Inflammatory macrophage (primary cell): ENCODE results near the gene PLEKHA7.

Experiments used
- DNase-seq, 2 donors: peaks; one replicate each; pipeline ENCODE4 v3.0.0-alpha.2; 2020 to 2022

Gene PLEKHA7

DNA sequence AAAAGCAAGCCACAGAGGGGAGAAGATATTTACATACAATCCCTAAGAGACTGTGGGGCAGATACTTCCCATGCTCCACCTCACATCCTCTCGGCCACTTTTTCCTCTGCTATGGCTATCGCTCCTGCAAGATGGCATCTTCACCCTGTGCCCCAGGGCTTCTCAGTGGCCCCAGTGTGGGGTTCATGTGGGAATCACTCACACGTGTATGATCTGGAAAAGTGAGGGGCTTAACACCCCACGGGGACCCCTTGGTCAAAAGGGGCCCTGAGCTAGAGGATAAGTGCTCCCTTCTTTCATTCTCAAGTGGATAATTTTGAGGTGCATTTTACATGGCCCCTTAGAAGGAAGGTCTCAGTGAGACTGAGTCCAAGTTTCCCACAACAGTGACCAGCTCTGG, 247.1 kb downstream of the PLEKHA7 start:
- no peak for DNase-seq

DNA sequence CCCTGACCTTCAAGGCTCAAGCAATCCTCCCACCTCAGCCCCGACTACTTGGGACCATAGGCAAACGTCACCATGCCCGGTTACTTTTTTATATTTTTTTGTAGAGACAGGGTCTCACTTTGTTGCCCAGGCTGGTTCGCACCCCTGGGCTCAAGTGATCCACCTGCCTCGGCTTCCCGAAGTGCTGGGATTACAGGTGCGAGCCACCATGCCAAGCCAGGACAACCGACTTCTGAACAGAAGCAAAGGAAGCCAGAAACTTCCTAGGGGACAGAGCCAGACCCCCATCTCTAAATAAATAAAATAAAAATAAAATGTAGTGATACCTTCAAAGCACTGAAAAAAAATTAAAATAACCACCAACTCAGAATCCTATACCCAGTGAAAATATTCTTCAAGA, 249.3 kb downstream of the PLEKHA7 start:
- no peak for DNase-seq

DNA sequence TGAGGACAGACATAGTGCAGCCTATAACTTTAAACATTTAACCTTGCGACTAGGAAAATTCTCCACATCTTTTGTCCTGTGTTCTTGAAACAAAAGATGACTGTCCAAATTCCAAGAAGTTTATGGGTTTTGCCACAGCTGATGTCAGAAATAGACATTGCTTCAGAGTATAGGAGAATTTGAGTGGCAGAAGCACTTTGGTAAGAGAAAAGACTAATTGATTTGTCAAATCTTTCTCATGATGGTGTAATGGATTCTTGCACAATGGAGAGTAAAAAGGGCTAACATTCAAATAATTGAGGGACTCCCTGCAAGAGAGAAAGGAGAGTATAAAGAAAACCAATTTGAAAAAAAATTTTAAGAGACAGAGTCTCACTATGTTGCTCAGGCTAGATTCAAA, 250.5 kb downstream of the PLEKHA7 start:
- no peak for DNase-seq

DNA sequence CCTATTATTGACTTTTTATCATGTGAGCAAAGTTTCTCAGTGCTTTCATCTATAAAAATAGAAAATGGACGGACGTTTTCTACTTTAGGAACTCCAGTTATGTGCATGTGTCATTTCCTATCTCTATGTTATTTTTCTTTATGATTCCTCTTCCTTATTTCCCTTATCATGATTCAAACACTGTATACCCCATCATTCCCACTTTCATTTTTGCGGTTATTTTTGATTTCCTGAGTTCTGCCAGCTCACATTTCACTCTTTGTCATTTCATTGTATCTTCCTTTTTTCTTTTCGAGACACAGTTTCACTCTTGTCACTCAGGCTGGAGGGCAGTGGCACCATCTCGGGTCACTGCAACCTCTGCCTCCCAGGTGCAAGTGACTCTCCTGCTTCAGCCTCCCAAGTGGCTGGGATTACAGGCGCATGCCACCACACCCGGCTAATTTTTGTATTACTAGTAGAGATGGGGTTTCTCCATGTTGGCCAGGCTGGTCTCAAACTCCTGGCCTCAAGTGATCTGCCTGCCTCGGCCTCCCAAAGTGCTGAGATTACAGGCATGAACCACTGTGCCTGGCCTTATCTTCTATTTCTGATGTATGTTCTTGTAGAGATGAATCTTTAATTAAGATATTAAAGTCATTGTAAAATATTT, 254.2 kb downstream of the PLEKHA7 start:
- no peak for DNase-seq

DNA sequence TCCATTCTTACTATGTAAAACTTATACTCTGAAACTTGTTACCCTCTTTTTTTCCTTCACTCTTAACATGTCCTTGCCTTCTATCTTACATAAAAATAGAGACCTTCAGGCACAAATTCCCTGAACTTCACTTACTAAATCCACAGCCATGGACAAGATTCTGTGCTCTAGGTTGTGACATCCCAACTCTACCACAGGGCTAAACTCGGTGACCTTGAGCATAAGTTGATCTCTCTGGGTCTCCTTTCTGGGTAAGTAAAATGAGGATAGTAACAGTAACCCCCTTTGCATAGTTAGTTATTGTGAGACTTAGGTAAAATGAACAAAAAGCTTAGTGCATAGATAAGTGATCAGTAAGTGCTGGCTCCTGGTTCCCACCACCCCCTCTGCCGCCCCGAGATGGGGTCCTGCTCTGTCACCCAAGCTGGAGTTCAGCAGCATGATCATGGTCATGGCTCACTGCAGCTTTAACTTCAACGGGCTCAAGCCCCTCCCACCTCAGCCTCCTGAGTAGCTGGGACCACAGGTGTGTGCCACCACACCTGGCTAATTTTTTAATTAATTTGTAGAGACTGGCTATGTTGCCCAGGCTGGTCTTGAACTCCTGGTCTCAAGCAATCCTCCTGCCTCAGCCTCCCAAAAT, 255.7 kb downstream of the PLEKHA7 start:
- DNase-seq = no peak

DNA sequence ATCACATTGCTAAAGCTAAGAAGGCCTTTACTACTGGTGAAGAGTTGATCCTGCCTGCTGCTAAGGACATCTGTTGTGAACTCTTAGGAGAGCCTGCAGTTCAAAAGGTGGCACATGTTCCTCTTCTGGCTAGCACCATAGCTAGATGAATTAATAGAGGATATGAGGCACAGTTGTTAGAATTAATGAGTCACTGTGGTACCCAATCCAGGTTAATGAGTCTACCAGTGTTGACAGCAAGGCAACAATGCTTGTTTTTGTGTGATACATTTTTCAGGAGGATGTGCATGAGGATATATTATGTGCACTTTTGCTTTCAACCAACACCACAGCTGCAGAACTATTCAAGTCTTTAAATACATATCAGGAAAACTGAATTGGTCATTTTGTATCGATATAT, 263.8 kb downstream of the PLEKHA7 start:
- DNase-seq = no peak

DNA sequence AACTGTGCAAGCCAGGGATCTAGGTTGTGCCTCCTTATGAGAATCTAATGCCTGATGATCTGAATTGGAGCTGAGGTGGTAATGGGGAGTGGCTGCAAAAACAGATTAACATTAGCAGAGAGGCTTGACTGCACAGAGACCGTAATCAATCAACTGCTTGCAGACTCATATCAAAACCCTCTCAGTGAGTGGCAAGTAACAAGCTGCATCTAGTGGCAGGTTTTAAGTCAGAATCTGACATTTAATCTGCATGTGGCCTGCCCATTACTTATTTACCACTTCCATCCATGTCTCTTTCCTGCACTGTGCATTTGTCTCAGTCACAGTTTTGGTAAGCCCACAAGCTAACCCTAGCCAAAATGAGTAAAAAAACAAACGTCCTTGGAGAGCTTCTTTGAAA, 264.5 kb downstream of the PLEKHA7 start:
- DNase-seq = no peak

DNA sequence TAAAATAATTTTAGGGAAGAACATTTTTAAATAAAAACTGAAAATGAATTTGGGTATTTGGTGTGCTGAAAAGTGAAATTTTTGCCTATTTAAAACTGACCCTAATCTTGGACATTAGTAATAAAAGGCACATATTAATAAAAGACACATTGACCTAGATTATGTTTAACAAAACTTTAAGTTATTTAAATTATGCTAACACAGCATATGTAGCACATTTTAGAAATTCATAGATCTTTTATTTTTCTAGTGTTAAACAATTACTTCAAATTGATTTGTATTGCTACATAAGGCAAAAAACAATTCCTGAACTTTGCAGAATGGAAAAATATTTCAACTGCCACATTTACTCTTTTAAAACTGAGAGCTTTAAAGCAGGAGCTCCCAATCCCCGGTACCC, 265.1 kb downstream of the PLEKHA7 start:
- DNase-seq = no peak

DNA sequence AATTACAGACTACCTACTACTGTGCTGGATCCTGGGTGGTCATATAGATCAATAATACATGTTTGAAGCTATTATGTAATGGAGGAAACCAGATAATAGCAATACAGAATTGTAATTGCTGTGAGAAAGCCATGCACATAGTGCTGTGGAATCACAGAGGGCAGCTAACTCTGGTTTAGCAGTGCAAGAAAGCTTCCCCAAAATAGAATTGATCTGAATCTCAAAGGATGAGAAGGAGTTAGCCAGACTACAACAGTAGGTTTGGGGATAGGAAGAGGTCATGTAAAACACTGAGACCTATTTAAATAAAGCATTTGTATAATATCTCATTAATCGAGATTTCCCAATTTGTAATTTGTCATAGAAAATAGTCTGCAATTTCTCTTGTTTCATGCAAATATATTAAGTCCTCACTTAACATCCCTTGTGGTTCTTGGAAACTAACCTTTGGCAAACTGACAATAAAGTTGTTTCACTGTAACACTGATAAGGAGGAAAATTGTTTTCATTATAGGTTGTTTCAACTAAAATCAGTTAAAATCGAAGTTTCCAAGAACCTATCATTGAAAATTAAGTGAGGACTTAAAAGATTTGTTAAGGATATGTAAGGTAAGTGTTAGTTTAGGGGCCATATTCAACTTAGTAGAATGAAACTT, 268.1 kb downstream of the PLEKHA7 start:
- DNase-seq = no peak

DNA sequence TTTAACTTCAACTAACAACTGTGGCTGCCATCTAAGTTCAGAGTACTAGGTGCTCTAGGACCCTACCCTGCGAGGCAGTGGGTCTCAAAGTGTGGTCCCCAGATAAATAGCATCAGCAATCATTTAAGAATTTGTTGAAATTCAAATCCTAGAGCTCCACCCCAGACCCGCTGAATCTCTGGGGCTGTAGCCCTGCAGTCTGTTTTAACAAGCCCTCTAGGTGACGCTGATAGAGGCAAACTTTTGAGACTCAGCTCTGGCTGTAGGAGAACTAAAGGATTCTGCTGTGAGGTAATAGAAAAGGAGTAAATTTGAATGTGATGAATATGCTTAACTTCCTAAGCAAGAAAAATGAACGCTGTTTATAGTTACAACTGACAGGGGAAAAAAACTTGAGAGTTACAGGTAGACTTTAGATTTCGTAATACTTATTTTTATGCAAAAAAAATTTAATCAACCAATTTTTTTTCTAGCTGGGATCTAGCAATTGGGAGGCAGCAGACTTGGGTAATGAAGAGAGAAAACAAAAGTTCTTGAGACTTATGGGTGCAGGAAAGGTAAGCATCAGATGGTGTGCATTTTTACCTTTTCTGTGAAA, 270.0 kb downstream of the PLEKHA7 start:
- no peak for DNase-seq

DNA sequence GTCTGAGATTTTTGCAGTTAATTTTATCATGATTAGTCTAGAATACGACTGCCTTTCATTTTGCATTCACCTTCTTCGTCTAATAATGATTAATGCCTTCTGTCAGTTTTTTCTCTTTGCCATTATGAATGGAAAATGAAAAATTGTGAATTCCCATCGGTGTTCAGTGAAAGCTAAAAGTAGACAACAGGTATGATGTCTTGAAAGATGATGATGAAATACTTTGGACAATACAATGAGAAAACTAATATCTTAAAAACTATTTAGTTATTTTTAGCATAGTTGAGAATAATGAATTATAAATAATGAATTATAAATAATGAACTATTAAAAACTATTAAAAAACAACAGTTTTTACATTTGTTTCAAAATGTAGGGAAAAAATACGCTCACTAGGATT, 270.7 kb downstream of the PLEKHA7 start:
- no peak for DNase-seq

DNA sequence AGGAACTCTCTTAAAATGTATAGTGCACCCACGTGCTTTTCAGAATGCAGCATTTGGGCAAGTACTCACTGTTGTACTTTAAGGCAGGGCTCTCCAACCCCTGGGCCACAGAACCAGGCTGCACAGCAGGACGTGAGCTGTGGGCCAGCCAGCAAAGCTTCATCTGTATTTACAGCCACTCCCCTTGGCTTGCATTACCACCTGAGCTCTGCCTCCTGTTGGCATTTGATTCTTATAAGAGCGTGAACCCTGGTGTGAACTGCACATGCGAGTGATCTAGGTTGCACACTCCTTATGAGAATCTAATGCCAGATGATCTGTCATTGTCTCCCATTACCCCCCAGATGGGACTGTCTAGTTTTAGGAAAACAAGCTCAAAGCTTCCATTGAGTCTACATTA, 272.7 kb downstream of the PLEKHA7 start:
- DNase-seq = peak in 1 of 2 donors; percentile 22

DNA sequence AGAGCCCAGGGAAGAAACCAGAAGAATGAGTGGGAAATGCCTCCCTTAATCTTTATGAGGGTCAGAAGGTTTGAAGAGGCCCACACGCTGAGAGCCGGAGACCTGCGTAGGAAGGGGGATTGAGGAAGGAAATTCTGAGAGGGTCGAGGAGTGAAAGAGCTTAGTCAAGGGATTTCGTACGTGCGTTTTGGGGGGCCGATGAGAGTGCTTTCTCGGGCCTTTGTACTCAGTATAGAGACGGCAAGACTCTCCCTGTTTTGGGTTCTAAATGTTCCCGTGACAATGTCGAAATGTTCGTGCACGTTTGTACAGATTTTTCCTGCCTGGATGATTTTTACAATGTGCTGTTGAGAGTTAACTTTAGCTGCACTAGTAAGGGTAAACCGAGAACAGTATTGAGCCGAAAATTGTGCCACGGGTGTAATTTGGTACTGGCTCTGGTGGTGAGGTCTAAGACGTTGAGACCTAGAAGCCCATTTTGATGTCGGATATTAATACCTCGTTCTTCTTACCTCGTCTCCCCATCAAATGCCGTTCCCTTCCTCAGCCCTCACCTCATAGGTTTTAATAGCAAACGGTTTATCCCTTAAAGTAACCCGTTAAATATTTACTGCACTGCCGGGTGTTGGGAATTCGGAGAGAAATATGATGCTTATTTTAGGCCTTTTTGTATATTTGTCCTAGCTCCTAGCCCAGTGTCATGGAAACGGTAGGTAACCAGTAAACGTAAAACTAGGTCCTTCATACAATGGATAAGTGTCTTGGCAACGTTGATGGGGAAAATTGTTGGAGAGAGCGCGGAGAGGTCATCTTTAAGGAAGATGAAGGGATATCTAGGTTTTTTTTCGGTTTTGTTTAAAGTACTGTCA, 275.0 kb downstream of the PLEKHA7 start:
- peak; percentile 52 to 64 for DNase-seq

DNA sequence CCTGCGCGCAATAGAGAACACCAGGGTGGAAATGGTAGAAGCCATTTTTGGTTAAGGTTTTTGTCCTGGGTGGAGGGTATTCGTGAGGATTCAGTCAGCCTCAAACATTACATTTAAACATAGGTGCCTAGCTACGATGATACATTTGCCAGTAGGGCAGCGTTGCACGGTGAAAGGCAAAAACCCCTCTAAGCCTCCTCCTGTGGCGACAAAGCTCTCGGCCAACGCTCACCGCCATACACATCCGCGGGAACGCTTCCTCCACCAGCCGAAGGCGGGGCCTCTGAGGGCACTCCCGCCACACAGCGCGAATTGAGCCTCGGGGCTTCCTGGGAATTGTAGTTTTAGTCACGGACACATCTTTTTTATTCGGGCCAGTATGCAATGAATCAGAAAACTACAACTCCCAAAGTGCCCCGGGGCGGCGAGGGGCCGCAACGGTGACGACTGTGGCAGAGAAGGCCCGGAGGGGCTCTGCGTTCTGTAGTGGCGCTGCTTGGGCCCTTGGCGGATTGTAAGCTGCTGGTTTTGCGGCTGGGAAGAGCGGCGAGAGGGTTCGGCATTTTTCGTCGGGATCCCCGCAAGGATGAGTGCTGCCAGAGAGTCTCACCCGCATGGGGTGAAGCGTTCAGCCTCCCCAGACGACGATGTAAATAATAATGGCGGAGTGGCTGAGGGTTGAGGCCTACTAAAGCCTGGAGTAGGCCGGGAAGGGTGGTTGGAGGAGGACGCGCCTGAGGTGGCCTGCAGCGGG, 275.8 kb downstream of the PLEKHA7 start, which contains the start of gene C11orf58:
Gene C11orf58 (plus strand): TSS at position 455 of the 754 bp plus-strand sequence. CDS start 132 bp downstream, at position 587.
- peak; percentile 97 for DNase-seq

DNA sequence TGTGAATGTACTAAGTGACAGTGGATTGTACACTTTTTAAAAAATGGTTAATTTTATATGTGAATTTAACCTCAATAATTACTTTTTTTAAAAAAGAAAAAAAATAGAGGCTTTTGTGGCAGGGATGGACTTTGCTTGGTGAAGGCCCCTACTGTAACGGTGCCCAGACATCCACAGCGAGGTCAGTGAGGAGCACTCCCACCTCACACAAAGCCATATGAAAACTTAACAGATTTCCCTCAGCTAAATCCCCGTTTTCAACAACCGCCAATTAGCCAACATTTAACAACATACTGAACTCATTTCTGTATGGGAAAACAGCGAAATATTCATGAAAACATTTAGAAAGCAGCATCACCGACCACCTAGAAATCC, 276.4 kb downstream of the PLEKHA7 start:
- no peak for DNase-seq
